GM19193 (cell line): ENCODE results near the gene PTPN1.

Source experiments
- POLR2A ChIP-seq: IDR thresholded peaks from 4 replicates; pipeline ENCODE4 v1.6.1; 2011; ENCODE audit not compliant: insufficient read depth, insufficient read length; ENCODE audit errors: extremely low read depth

Gene PTPN1

GRCh38 chr20:50625986-50626677 is 115.9 kb downstream of the PTPN1 start:
- TF ChIP-seq POLR2A: no peak

GRCh38 chr20:50627747-50628146 is 117.6 kb downstream of the PTPN1 start:
- no peak for TF ChIP-seq POLR2A

- no peak for TF ChIP-seq POLR2A
Measured at GRCh38 chr20:50628332-50628731, 118.1 kb downstream of the PTPN1 start.

- TF ChIP-seq POLR2A: no peak
Measured at GRCh38 chr20:50628853-50629669, 118.9 kb downstream of the PTPN1 start.

GRCh38 chr20:50629670-50630045 is 119.5 kb downstream of the PTPN1 start:
- TF ChIP-seq POLR2A: no peak

- no peak for TF ChIP-seq POLR2A
Measured at GRCh38 chr20:50630578-50631263, 120.5 kb downstream of the PTPN1 start.

GRCh38 chr20:50632236-50632635 is 122.1 kb downstream of the PTPN1 start:
- no peak for TF ChIP-seq POLR2A

- TF ChIP-seq POLR2A: no peak
Measured at GRCh38 chr20:50632701-50633100, 122.5 kb downstream of the PTPN1 start.

GRCh38 chr20:50633361-50633760 is 123.2 kb downstream of the PTPN1 start:
- no peak for TF ChIP-seq POLR2A

- TF ChIP-seq POLR2A: no peak
Measured at GRCh38 chr20:50634191-50634590, 124.0 kb downstream of the PTPN1 start.
